ENCODE results near the gene C14orf132. TPM values are rescaled to one million over a fixed set of nuclear protein-coding genes. Genes with fewer than 3 reads are reported as not detected.
A peak's percentile ranks its signal among the peaks of the same experiment; 100 is the strongest.

C14orf132 gene
- total and polyA plus RNA-seq, 2 experiments from 2014 or later: 17.0 to 19.3 TPM

- H3K4me1 ChIP-seq (ENCODE audit: insufficient read depth): peaks cover 20% of the 10 kb centered on the region
- 61% methylated on average over 19 of the region's 19 CpGs for WGBS (ENCODE audit: low lambda C conversion rate, missing lambda C conversion rate)
- no peaks in the 10 kb centered on the region for H4K20me1 ChIP-seq (ENCODE audit: insufficient read depth, poor library complexity, severe bottlenecking)
- DNase-seq (ENCODE audit: low spot score): peak; percentile 80
- peak overlapping the region; percentile 83 for H3K27ac ChIP-seq
- no peaks in the 10 kb centered on the region for H3K9me3 ChIP-seq (ENCODE audit: low read depth)
- TF ChIP-seq CTCF (IDR thresholded peaks at IDR 0.05; ENCODE audit: poor library complexity) (no peak), EZH2 (IDR thresholded peaks at IDR 0.05; ENCODE audit: borderline replicate concordance) (no peak), EZH2phosphoT487 (IDR thresholded peaks at IDR 0.05; ENCODE audit: low read depth, severe bottlenecking, unreplicated experiment) (no peak)
- no peak overlapping the region for H2AFZ ChIP-seq
- no peaks in the 10 kb centered on the region for H3K9me2 ChIP-seq (replicated peaks; ENCODE audit: insufficient read depth)
- no peak overlapping the region for H3K4me3 ChIP-seq
- H3K27me3 ChIP-seq: no peaks in the 10 kb centered on the region
- H3K79me2 ChIP-seq: no peaks in the 10 kb centered on the region
- no peaks in the 10 kb centered on the region for H3K36me3 ChIP-seq (replicated peaks; ENCODE audit: insufficient read depth, low read depth)
- H3K4me2 ChIP-seq: no peak overlapping the region
These were observed 65.4 kb downstream of the C14orf132 start for GRCh38 chr14:96104469-96105057.

DNA sequence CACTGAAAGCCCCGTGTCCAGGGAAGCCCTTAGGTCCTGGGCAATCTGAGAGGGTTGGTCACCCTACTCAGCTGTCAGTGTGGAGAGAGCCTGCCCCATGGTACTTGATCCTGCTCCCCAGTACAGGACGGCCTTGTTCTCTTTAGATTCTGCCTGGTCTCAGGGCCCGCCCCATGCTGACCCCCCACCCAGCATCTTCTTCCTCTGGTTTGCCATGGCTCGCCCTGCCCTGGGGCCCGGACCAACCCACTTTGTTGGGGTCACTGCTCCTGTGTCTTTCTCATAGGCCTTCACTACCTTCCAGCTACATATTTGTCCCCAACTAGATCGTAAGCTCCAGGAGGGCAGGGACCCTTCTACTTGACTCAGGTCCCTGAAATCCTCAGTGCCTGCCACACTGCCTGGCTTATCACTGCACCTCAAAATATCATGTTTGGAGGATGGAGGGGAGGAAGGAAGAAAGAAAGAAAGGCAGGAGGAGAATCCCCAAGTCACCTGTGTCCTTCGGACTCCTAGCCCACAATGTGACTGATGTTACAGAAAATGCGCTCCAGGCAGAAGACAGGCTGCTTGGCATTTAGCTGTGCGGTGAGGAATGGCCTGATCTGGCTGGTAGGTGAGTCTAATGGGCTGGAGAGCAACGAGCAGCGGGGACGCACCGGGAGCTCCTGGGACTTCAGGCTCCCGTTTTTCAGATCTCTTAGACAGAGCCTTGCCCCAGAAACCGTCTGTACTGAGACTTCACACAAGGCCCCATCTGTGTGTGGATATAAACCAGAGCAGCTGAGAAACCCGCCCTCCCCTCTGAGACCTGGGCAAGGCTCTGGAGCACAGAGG is 66.1 kb downstream of the C14orf132 start:
- Histone ChIP-seq H2AFZ (no peak overlapping the region), H3K27me3 (no peaks in the 10 kb centered on the region), H3K9me2 (replicated peaks; ENCODE audit: insufficient read depth) (no peaks in the 10 kb centered on the region), H3K36me3 (replicated peaks; ENCODE audit: insufficient read depth, low read depth) (no peaks in the 10 kb centered on the region), H3K27ac (peak overlapping the region; percentile 83), H3K79me2 (no peaks in the 10 kb centered on the region), H3K9me3 (ENCODE audit: low read depth) (no peaks in the 10 kb centered on the region), H3K4me1 (ENCODE audit: insufficient read depth) (peaks cover 20% of the 10 kb centered on the region), H4K20me1 (ENCODE audit: insufficient read depth, poor library complexity, severe bottlenecking) (no peaks in the 10 kb centered on the region), H3K4me3 (no peak overlapping the region), H3K4me2 (no peak overlapping the region)
- 72% methylated on average over 16 of the region's 16 CpGs for WGBS (ENCODE audit: low lambda C conversion rate, missing lambda C conversion rate)
- TF ChIP-seq CTCF (IDR thresholded peaks at IDR 0.05; ENCODE audit: poor library complexity) (no peak), EZH2phosphoT487 (IDR thresholded peaks at IDR 0.05; ENCODE audit: low read depth, severe bottlenecking, unreplicated experiment) (no peak), EZH2 (IDR thresholded peaks at IDR 0.05; ENCODE audit: borderline replicate concordance) (no peak)
- no peak for DNase-seq (ENCODE audit: low spot score)

DNA sequence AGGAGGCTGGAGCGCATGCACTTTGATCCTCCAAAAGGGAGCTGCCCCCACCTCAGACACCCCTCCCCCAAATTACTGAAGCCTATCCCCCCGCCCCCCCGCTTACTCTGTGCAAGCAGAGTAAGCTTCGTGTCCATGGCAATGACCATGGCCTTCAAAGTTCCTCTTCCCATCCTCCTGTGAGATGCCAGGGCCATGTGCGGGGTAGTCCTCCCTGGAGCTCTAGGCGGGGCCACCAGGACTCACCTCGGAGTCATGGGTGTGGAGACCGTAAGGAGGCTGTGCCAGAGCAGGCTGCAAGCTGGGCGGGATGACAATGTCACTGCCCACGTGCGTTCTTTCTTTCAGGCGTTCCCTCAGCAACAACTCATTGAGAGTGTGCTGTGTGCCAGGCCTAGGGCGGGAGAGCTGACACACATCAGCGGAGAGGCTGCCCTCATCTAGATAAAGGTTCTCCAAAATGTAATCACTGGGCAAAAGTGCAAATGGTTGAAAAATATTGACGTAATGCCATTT is 66.8 kb downstream of the C14orf132 start:
- no peaks in the 10 kb centered on the region for H3K27me3 ChIP-seq
- no peak overlapping the region for H2AFZ ChIP-seq
- TF ChIP-seq EZH2phosphoT487 (IDR thresholded peaks at IDR 0.05; ENCODE audit: low read depth, severe bottlenecking, unreplicated experiment): no peak
- TF ChIP-seq CTCF (IDR thresholded peaks at IDR 0.05; ENCODE audit: poor library complexity): no peak
- no peak for TF ChIP-seq EZH2 (IDR thresholded peaks at IDR 0.05; ENCODE audit: borderline replicate concordance)
- no peaks in the 10 kb centered on the region for H3K9me3 ChIP-seq (ENCODE audit: low read depth)
- no peak overlapping the region for H3K4me2 ChIP-seq
- WGBS (ENCODE audit: low lambda C conversion rate, missing lambda C conversion rate): 84% methylated on average over 14 of the region's 15 CpGs
- no peaks in the 10 kb centered on the region for H3K36me3 ChIP-seq (replicated peaks; ENCODE audit: insufficient read depth, low read depth)
- H4K20me1 ChIP-seq (ENCODE audit: insufficient read depth, poor library complexity, severe bottlenecking): no peaks in the 10 kb centered on the region
- H3K79me2 ChIP-seq: no peaks in the 10 kb centered on the region
- H3K4me3 ChIP-seq: no peak overlapping the region
- no peaks in the 10 kb centered on the region for H3K9me2 ChIP-seq (replicated peaks; ENCODE audit: insufficient read depth)
- DNase-seq (ENCODE audit: low spot score): no peak
- peaks cover 17% of the 10 kb centered on the region for H3K4me1 ChIP-seq (ENCODE audit: insufficient read depth)
- H3K27ac ChIP-seq: no peak overlapping the region
